H9 (cell line): ENCODE measurements around the gene IGF2R. TPM values are rescaled to one million over a fixed set of nuclear protein-coding genes. Genes with fewer than 3 reads are reported as not detected.

ENCODE experiments used
- DNase-seq: peaks from one replicate; pipeline ENCODE4 v3.0.0-alpha.2; 2017
- H2AFZ ChIP-seq: one replicate; pipeline ENCODE4 v1.6.1; 2013; ENCODE audit warnings: mild to moderate bottlenecking, low read length, control low read depth, moderate library complexity
- H2AK5ac ChIP-seq: 2 replicates; pipeline ENCODE4 v1.6.1; 2013; ENCODE audit warnings: low read length, control low read depth, mixed read lengths; ENCODE audit not compliant: insufficient read length
- H2BK120ac ChIP-seq: one replicate; pipeline ENCODE4 v1.6.1; 2013; ENCODE audit warnings: low read depth, mild to moderate bottlenecking, low read length, control low read depth, inconsistent platforms; ENCODE audit not compliant: poor library complexity, severe bottlenecking
- H2BK12ac ChIP-seq: 2 replicates; pipeline ENCODE4 v1.6.1; 2013; ENCODE audit warnings: low read length, control low read depth, mixed read lengths, low read depth; ENCODE audit not compliant: insufficient read length
- H2BK15ac ChIP-seq: 2 replicates; pipeline ENCODE4 v1.6.1; 2013; ENCODE audit warnings: low read depth, low read length, control low read depth
- H2BK20ac ChIP-seq: one replicate; pipeline ENCODE4 v1.6.1; 2013; ENCODE audit warnings: low read depth, mild to moderate bottlenecking, low read length, control low read depth, inconsistent platforms; ENCODE audit not compliant: poor library complexity, severe bottlenecking
- H2BK5ac ChIP-seq: 2 replicates; pipeline ENCODE4 v1.6.1; 2013; ENCODE audit warnings: low read length, control low read depth, mixed read lengths; ENCODE audit not compliant: insufficient read length
- H3K14ac ChIP-seq: 2 replicates; pipeline ENCODE4 v1.6.1; 2013; ENCODE audit warnings: low read length, control low read depth; ENCODE audit not compliant: insufficient read depth
- H3K18ac ChIP-seq: 2 replicates; pipeline ENCODE4 v1.6.1; 2013; ENCODE audit warnings: low read depth, mild to moderate bottlenecking, mixed read lengths, low read length, control low read depth; ENCODE audit not compliant: insufficient read length
- H3K23ac ChIP-seq: 2 replicates; pipeline ENCODE4 v1.6.1; 2013; ENCODE audit warnings: low read length, control low read depth, mixed read lengths, low read depth; ENCODE audit not compliant: insufficient read length
- H3K23me2 ChIP-seq: 2 replicates; pipeline ENCODE4 v1.6.1; 2013; ENCODE audit warnings: low read depth, mild to moderate bottlenecking, mixed read lengths, low read length, control low read depth; ENCODE audit not compliant: insufficient read length, poor library complexity, severe bottlenecking
- H3K27ac ChIP-seq: 2 replicates; pipeline ENCODE4 v1.5.1; 2013; ENCODE audit warnings: low read length, control low read depth, mixed read lengths, low read depth; ENCODE audit not compliant: insufficient read length
- H3K27me3 ChIP-seq: 2 replicates; pipeline ENCODE4 v1.6.1; 2013; ENCODE audit warnings: low read length, control low read depth, inconsistent platforms; ENCODE audit not compliant: insufficient read depth
- H3K4ac ChIP-seq: 2 replicates; pipeline ENCODE4 v1.6.1; 2013; ENCODE audit warnings: low read depth, mild to moderate bottlenecking, control low read depth, inconsistent platforms, low read length, moderate library complexity
- H3K4me1 ChIP-seq: 2 replicates; pipeline ENCODE4 v1.6.1; 2013; ENCODE audit warnings: low read length, control low read depth, inconsistent platforms; ENCODE audit not compliant: insufficient read depth
- H3K4me2 ChIP-seq: 2 replicates; pipeline ENCODE4 v1.6.1; 2013; ENCODE audit warnings: low read length, control low read depth, mixed read lengths; ENCODE audit not compliant: insufficient read length, insufficient read depth
- H3K56ac ChIP-seq: 2 replicates; pipeline ENCODE4 v1.6.1; 2013; ENCODE audit warnings: low read depth, mild to moderate bottlenecking, mixed read lengths, low read length, control low read depth; ENCODE audit not compliant: insufficient read length
- H3K79me1 ChIP-seq: 2 replicates; pipeline ENCODE4 v1.6.1; 2013; ENCODE audit warnings: low read depth, mild to moderate bottlenecking, moderate library complexity, low read length, control low read depth, inconsistent platforms; ENCODE audit not compliant: insufficient read depth, poor library complexity, severe bottlenecking
- H3K79me2 ChIP-seq: 2 replicates; pipeline ENCODE4 v1.6.1; 2013; ENCODE audit warnings: low read length, control low read depth, inconsistent platforms; ENCODE audit not compliant: insufficient read depth
- H3K9ac ChIP-seq: 2 replicates; pipeline ENCODE4 v1.6.1; 2013; ENCODE audit warnings: low read length, control low read depth, mixed read lengths; ENCODE audit not compliant: insufficient read length; ENCODE audit errors: extremely low read depth
- H3K9me3 ChIP-seq: one replicate; pipeline ENCODE4 v1.6.1; 2013; ENCODE audit warnings: low read depth, low read length, inconsistent platforms; ENCODE audit not compliant: control insufficient read depth
- H3T11ph ChIP-seq: one replicate; pipeline ENCODE4 v1.6.1; 2013; ENCODE audit warnings: mild to moderate bottlenecking, low read length, control low read depth, inconsistent platforms
- H4K20me1 ChIP-seq: one replicate; pipeline ENCODE4 v1.6.1; 2013; ENCODE audit not compliant: control insufficient read depth, insufficient read length, insufficient read depth
- H4K5ac ChIP-seq: 2 replicates; pipeline ENCODE4 v1.6.1; 2013; ENCODE audit warnings: low read depth, mild to moderate bottlenecking, mixed read lengths, low read length, control low read depth; ENCODE audit not compliant: insufficient read length
- H4K8ac ChIP-seq: replicated peaks from 2 replicates; pipeline ENCODE4 v1.6.1; 2013; ENCODE audit warnings: low read length, control low read depth, mixed read lengths, low read depth; ENCODE audit not compliant: insufficient read length
- H4K91ac ChIP-seq: 2 replicates; pipeline ENCODE4 v1.6.1; 2013; ENCODE audit warnings: low read depth, mild to moderate bottlenecking, moderate library complexity, mixed read lengths, low read length, control low read depth; ENCODE audit not compliant: insufficient read length
- H3K27ac Mint-ChIP-seq, 3 experiments: 2 replicates in 2 of 3; 3 replicates in 1 of 3; pipeline ENCODE4 v1.8.0; 2020 to 2021; ENCODE audit warnings: mixed read lengths in 3 of 3, mild to moderate bottlenecking in 1 of 3, moderate library complexity in 1 of 3
- H3K27me3 Mint-ChIP-seq: 2 replicates; pipeline ENCODE4 v1.8.0; 2021; ENCODE audit warnings: low read depth, mild to moderate bottlenecking, moderate library complexity, mixed read lengths
- H3K36me3 Mint-ChIP-seq, 3 experiments: 2 replicates in 2 of 3; 3 replicates in 1 of 3; pipeline ENCODE4 v1.8.0; 2020 to 2021; ENCODE audit warnings: low read depth in 3 of 3, mixed read lengths in 3 of 3; ENCODE audit not compliant: insufficient read depth in 1 of 3
- H3K4me1 Mint-ChIP-seq, 2 experiments: 2 replicates each; pipeline ENCODE4 v1.8.0; 2020; ENCODE audit warnings: mixed read lengths in 2 of 2
- H3K4me3 Mint-ChIP-seq, 2 experiments: 2 replicates in 1 of 2; 3 replicates in 1 of 2; pipeline ENCODE4 v1.8.0; 2020 to 2021; ENCODE audit warnings: mild to moderate bottlenecking in 2 of 2, mixed read lengths in 2 of 2, moderate library complexity in 1 of 2
- H3K9me3 Mint-ChIP-seq, 2 experiments: 2 replicates in 1 of 2; 3 replicates in 1 of 2; pipeline ENCODE4 v1.8.0; 2020; ENCODE audit warnings: mild to moderate bottlenecking in 2 of 2, mixed read lengths in 2 of 2, moderate library complexity in 1 of 2
- WGBS: extraction: QIAGEN DNeasy Blood & Tissue Kit; methylation state at CpG from one replicate; pipeline ENCODE4 v1.1.7; 2013; ENCODE audit warnings: missing lambda C conversion rate, low lambda C conversion rate, mixed read lengths; ENCODE audit not compliant: insufficient read length; ENCODE audit errors: extremely low coverage; 5-methylcytosine and 5-hydroxymethylcytosine counted together
- total RNA-seq: library from RNA; stranded (reverse); gene quantifications from 2 replicates; pipeline ENCODE4 v1.2.1, GENCODE V29; 2021
- TF ChIP-seq, protein P1 (sequence below): fragments of 200-600 bp; sonication (generic); conservative IDR thresholded peaks from 3 replicates; pipeline ENCODE4 v1.8.0; 2021; ENCODE audit warnings: antibody characterized with exemption, mild to moderate bottlenecking

Gene IGF2R
- total RNA-seq, 1 experiment from 2014 or later = 66.7 TPM

DNA sequence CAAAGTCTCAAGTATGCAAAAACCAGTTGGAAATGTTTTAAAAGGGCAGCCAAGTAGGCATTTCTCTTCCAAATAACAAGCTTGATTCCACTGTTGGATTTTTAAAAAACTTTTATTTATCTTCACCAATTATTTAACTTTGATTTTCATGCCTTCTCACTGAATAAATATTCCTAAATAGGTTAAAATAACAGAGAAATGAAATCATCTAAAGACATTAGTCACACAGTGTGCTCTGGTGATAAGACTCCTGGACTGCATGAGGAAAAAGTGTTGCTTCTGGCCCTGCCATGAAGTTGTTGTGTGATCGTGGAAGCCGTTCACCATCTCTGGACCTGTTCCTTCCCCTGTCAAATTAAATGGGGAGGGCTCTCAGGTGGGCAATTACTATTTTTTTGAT is 33.8 kb upstream of the IGF2R start:
- no peaks in the 10 kb centered on the region for H3K36me3 Mint-ChIP-seq
- no peak for DNase-seq
- Histone ChIP-seq H3K27me3 (no peaks in the 10 kb centered on the region), H3K9me3 (no peaks in the 10 kb centered on the region), H3K79me2 (no peaks in the 10 kb centered on the region), H3K18ac (no peak overlapping the region), H3K4me1 (no peaks in the 10 kb centered on the region), H2AK5ac (no peak overlapping the region), H2AFZ (no peak overlapping the region), H2BK12ac (no peak overlapping the region), H2BK120ac (no peak overlapping the region), H3K27ac (no peak overlapping the region), H3K23me2 (no peaks in the 10 kb centered on the region), H4K8ac (no peak overlapping the region), H3K23ac (no peak overlapping the region), H3K9ac (no peak overlapping the region), H2BK20ac (no peak overlapping the region), H3K4ac (no peak overlapping the region), H3K56ac (no peak overlapping the region), H3K14ac (no peak overlapping the region), H3T11ph (no peak overlapping the region), H3K4me2 (no peak overlapping the region), H4K20me1 (no peaks in the 10 kb centered on the region), H4K5ac (no peak overlapping the region), H2BK15ac (no peak overlapping the region), H4K91ac (no peak overlapping the region), H3K79me1 (no peaks in the 10 kb centered on the region), H2BK5ac (no peak overlapping the region)
- peaks cover 13% of the 10 kb centered on the region for H3K27me3 Mint-ChIP-seq
- peaks cover 0 to 3% of the 10 kb centered on the region in 2 experiments; a peak in 1 of 5 replicates for H3K9me3 Mint-ChIP-seq
- WGBS = no CpG with 5 or more reads among the region's 2 CpGs
- TF ChIP-seq, protein P1, sequence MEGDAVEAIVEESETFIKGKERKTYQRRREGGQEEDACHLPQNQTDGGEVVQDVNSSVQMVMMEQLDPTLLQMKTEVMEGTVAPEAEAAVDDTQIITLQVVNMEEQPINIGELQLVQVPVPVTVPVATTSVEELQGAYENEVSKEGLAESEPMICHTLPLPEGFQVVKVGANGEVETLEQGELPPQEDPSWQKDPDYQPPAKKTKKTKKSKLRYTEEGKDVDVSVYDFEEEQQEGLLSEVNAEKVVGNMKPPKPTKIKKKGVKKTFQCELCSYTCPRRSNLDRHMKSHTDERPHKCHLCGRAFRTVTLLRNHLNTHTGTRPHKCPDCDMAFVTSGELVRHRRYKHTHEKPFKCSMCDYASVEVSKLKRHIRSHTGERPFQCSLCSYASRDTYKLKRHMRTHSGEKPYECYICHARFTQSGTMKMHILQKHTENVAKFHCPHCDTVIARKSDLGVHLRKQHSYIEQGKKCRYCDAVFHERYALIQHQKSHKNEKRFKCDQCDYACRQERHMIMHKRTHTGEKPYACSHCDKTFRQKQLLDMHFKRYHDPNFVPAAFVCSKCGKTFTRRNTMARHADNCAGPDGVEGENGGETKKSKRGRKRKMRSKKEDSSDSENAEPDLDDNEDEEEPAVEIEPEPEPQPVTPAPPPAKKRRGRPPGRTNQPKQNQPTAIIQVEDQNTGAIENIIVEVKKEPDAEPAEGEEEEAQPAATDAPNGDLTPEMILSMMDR = no peak
- no peaks in the 10 kb centered on the region for H3K4me1 Mint-ChIP-seq
- no peak overlapping the region for H3K4me3 Mint-ChIP-seq
- H3K27ac Mint-ChIP-seq = no peak overlapping the region
